Activated T-cell treated with anti-CD3 and anti-CD28 coated beads for 1 hour (primary cell): ENCODE measurements around the gene BAIAP3.

Experiments used
- DNase-seq: peaks from one replicate; pipeline ENCODE4 v3.0.0-alpha.2; 2020; ENCODE audit warnings: low read depth

BAIAP3 gene

DNA sequence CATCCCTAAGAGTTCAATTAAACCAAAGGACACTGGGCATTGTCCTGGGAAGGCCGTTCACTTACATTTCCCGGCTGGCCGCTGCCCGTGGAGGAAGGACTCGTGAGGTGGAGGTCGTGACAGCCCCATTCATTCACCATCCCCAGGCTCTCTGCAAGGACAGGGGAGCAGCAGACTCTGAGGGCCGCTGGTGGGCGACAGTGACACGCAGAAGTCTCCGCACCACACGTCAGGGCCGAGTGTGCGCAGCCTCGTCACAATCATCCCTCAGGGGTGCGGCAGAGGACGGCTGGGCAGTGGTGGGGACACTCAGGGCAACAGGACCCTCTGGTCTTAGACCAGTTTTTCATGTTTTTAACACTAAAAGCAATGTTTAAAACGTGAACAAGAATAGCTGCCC is 59.4 kb downstream of the BAIAP3 start:
- DNase-seq, result no peak

DNA sequence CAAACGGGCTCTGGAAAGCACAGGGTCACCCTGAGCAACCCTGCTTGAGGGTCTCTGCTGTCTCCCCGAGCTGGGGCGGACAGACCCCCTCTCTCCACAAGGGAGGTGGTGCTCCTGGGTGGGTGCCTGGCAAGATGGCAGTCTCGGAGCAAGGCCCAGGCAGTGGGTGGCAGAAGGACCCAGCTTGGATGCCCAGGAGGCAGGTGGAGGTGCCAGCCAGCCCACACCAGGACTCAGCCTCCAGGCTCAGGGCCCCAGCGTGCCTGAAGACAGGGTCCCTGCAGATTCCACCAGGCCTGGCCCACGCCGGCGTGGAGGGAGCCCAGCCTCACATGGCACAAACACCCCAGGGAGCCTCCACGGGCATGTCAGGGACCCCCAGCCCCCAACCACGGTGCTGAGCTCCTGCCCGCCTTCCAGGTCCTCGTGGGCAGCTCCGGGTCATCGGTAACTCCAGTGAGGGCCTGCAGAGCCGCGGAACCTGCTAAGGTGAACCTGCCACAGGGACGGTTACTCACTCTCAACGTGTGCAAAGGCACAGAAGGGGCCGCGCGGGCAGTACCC is 60.2 kb downstream of the BAIAP3 start:
- DNase-seq, result no peak

DNA sequence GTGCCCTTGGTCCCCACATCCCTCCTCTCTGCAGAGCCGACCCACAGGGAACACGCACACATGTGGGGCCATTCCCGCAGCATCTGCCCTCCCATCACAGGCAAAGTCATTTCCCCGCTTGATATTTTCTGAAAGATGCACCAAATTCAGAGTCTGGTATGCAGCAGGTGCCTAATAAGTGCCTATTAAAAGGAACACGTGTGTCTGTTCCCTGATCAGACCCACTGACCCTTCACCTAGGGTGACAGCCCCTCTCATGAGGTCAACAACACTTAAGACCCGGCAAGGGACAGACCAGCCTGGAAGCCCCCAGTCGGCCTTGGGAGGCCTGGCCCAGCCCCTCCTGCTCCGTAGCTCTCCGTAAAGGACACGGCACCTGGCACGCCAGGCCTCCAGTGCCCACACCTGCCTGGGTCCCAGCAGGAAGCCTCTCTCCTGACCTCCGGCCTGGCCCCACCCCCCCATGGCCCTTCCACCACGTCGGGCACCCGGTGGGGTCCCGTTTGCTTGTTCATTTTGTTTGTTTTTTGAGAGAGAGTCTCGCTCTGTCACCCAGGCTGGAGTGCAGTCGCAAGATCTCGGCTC is 61.0 kb downstream of the BAIAP3 start:
- no peak for DNase-seq

- no peak for DNase-seq
Observed at GRCh38 chr16:1395444-1396031, 62.1 kb downstream of the BAIAP3 start.

DNA sequence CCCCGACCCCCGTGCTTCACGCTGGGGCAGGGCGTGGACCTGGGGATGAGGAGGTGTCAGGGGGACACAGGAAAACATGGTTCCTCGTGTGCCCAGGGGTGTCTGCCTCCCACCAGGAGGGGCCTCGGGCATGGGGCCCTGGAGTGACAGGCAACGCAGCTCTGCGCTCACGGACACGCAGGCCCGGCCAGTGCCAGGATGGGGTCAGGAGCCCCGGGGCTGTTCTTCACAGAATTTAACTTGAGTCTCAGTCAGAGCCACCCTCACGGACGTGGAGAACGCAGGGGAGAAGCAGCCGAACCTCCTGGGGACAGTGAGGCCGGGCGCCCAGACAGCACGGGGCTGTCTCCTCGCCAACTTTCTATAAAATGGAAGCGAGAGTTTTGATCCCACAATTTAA is 64.3 kb downstream of the BAIAP3 start:
- DNase-seq, result no peak

GRCh38 chr16:1398351-1398750 is 64.9 kb downstream of the BAIAP3 start:
- DNase-seq, result no peak
